ENCODE results near the gene CHRDL2.

DNA sequence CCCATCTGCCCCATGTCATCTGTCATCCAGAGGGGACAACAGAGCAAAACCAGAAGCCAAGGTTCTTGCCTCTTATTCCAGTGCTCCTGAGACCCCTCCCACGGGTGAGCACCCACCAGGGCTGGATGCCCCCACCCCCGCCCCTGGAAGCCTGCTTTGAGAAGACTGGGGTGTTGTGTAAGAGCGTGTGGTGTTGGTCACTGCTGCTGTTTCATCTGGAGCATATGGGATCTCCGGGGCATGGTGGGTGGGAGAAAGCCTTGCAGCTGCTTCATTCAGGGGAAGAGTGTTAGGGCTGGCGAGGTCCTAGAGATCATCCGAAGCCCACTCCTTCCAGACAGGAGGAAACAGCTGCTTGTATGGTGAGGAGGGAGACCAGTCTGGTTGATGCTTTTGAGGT is 54.1 kb downstream of the CHRDL2 start:
- TF ChIP-seq, protein P1, sequence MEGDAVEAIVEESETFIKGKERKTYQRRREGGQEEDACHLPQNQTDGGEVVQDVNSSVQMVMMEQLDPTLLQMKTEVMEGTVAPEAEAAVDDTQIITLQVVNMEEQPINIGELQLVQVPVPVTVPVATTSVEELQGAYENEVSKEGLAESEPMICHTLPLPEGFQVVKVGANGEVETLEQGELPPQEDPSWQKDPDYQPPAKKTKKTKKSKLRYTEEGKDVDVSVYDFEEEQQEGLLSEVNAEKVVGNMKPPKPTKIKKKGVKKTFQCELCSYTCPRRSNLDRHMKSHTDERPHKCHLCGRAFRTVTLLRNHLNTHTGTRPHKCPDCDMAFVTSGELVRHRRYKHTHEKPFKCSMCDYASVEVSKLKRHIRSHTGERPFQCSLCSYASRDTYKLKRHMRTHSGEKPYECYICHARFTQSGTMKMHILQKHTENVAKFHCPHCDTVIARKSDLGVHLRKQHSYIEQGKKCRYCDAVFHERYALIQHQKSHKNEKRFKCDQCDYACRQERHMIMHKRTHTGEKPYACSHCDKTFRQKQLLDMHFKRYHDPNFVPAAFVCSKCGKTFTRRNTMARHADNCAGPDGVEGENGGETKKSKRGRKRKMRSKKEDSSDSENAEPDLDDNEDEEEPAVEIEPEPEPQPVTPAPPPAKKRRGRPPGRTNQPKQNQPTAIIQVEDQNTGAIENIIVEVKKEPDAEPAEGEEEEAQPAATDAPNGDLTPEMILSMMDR (IDR thresholded peaks at IDR 0.05) = no peak
- no peak for TF ChIP-seq POLR2A (IDR thresholded peaks at IDR 0.05)
- TF ChIP-seq EP300 (IDR thresholded peaks at IDR 0.05; ENCODE audit: low read depth) = no peak
- no peak for TF ChIP-seq POLR2AphosphoS5 (IDR thresholded peaks at IDR 0.05)
